Vagina (tissue), 2 donors: ENCODE results near the gene AFAP1. TPM values are rescaled to one million over a fixed set of nuclear protein-coding genes. Genes with fewer than 3 reads are reported as not detected.
"Not testable (repeated sequence)": the region's sequence is repeated elsewhere in the genome, so short reads cannot be mapped to it uniquely, and the experiment has no call there.

Source experiments
- DNase-seq, 2 donors: peaks; one replicate each; pipeline ENCODE4 v3.0.0-alpha.2; 2017; ENCODE audit errors: extremely low spot score in 2 of 2
- H3K27ac ChIP-seq: fragments of 200-600 bp; sonication (generic); one replicate; pipeline ENCODE4 v1.5.1; 2019
- H3K27me3 ChIP-seq: fragments of 200-600 bp; sonication (generic); one replicate; pipeline ENCODE4 v1.5.1; 2019
- H3K36me3 ChIP-seq, 2 donors: fragments of 200-600 bp; sonication (generic); one replicate each; pipeline ENCODE4 v1.5.1; 2017 to 2019
- H3K4me1 ChIP-seq: fragments of 200-600 bp; sonication (generic); one replicate; pipeline ENCODE4 v1.5.1; 2019
- H3K4me3 ChIP-seq, 2 donors: fragments of 200-600 bp; sonication (generic); 1 replicate in 1 of 2; 2 replicates in 1 of 2; pipeline ENCODE4 v1.5.1; 2016 to 2019
- H3K9me3 ChIP-seq: fragments of 200-600 bp; sonication (generic); one replicate; pipeline ENCODE4 v1.5.1; 2019
- POLR2A ChIP-seq, 2 donors: fragments of 450-650 bp; IDR thresholded peaks; one replicate each; pipeline ENCODE4 v1.6.1; 2017; ENCODE audit warnings: antibody characterized with exemption in 2 of 2, mild to moderate bottlenecking in 2 of 2, moderate library complexity in 2 of 2
- POLR2AphosphoS5 ChIP-seq, 2 donors: sonication (generic); formaldehyde crosslinking; IDR thresholded peaks; one replicate each; pipeline ENCODE4 v1.9.0; 2017; ENCODE audit warnings: antibody characterized with exemption in 2 of 2, mild to moderate bottlenecking in 2 of 2, low read depth in 1 of 2; ENCODE audit not compliant: insufficient read depth in 1 of 2
- intact Hi-C: fragments of 100-400 bp; cut with DNase I; formaldehyde crosslinking; loops from one replicate; pipeline ENCODE4 v1.15.1; 2023
- total RNA-seq: library from RNA; depleted of rRNA; stranded (reverse); fragments of >200 nt; gene quantifications from one replicate; pipeline ENCODE4 v1.2.3, GENCODE V29; 2016
- TF ChIP-seq, protein P1 (sequence below), 3 experiments: fragments of 450-650 bp in 2 of 3; fragments of 200-600 bp in 1 of 3; sonication (generic) in 1 of 3; IDR thresholded peaks; one replicate each; pipeline ENCODE4 v1.5.1; 2017 to 2019; ENCODE audit warnings: antibody characterized with exemption in 3 of 3, mild to moderate bottlenecking in 2 of 3, moderate library complexity in 2 of 3

The AFAP1 gene
- total RNA-seq, 1 donor from 2014 or later = 20.4 TPM

DNA sequence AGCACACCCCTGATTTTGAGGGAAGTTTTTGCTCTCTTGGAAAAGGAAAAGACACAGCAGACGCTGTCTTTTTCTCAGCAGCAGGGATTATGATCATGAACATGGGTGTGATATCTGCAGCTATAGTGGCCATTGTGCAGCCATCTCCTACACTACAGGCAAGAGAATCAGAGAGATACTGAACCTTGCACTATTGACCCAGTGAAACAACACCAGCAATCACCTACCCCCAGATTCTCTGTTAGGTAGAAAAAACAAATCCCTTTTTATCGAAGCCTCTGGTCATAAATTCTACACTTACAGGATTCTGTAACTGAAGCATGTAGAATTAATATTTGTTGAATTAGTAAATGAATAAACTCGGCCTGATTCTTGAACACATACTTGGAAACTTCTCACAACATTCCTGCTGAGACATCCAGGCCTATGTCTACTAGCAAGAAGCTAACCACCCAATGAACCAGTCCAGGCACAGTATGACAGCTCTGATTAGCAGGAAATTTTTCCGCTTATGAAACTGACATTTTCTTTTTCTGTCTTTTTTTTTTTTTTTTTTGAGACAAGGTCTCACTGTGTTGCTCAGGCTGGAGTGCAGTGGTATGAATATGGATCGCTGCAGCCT lies 5.0 kb upstream of the AFAP1 start:
- no peaks in the 10 kb centered on the region for H3K27me3 ChIP-seq
- H3K4me1 ChIP-seq = peaks cover 8% of the 10 kb centered on the region
- H3K9me3 ChIP-seq = no peaks in the 10 kb centered on the region
- H3K4me3 ChIP-seq = no peak overlapping the region
- DNase-seq = no peak
- TF ChIP-seq, protein P1, sequence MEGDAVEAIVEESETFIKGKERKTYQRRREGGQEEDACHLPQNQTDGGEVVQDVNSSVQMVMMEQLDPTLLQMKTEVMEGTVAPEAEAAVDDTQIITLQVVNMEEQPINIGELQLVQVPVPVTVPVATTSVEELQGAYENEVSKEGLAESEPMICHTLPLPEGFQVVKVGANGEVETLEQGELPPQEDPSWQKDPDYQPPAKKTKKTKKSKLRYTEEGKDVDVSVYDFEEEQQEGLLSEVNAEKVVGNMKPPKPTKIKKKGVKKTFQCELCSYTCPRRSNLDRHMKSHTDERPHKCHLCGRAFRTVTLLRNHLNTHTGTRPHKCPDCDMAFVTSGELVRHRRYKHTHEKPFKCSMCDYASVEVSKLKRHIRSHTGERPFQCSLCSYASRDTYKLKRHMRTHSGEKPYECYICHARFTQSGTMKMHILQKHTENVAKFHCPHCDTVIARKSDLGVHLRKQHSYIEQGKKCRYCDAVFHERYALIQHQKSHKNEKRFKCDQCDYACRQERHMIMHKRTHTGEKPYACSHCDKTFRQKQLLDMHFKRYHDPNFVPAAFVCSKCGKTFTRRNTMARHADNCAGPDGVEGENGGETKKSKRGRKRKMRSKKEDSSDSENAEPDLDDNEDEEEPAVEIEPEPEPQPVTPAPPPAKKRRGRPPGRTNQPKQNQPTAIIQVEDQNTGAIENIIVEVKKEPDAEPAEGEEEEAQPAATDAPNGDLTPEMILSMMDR (IDR thresholded peaks at IDR 0.05) = no peak
- TF ChIP-seq POLR2AphosphoS5 (IDR thresholded peaks at IDR 0.05; ENCODE audit: insufficient read depth in 1 of 2, low read depth in 1 of 2) (no peak), POLR2A (IDR thresholded peaks at IDR 0.05) (no peak)
- intact Hi-C loops = no loop called here
- H3K27ac ChIP-seq = no peak overlapping the region
- H3K36me3 ChIP-seq = no peaks in the 10 kb centered on the region

DNA sequence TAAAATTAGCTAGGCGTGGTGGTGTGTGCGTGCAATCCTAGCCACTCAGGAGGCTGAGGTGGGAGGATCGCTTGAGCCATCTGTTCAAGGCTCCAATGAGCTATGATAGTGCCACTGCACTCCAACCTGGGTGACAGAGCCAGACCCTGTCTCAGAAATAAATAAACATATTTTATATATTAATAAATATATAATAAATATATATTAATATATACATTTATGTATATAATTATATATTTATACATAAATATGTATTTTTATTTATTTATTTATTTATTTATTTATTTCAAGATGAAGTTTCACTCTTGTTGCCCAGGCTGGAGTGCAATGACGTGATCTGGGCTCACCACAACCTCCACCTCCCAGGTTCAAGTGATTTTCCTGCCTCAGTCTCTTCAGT lies 4.0 kb upstream of the AFAP1 start:
- H3K4me3 ChIP-seq, H3K4me1 ChIP-seq, H3K27ac ChIP-seq, H3K9me3 ChIP-seq, intact Hi-C loops, H3K27me3 ChIP-seq, H3K36me3 ChIP-seq, DNase-seq: not testable (repeated sequence)

DNA sequence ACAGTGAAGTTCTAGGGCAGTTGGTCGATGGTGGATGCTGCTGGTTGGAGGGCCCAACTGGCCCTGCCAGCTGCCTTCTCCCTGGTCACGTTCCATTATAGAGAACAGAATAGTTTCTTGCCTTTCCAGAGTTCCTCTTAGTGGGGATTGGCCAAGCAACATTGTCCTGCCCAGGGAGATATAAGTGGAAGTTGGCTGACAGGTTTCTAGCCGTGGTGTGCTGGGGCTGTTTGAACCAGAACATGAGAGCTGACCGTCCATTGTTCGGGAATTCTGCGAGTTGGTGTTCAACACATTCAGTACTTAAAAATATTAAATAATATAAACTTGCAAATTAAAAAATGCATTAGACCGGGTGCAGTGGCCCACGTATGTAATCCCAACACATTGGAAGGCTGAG lies 3.5 kb upstream of the AFAP1 start:
- Histone ChIP-seq H3K4me1 (peaks cover 12% of the 10 kb centered on the region), H3K4me3 (no peak overlapping the region), H3K36me3 (no peaks in the 10 kb centered on the region), H3K27ac (no peak overlapping the region), H3K9me3 (no peaks in the 10 kb centered on the region), H3K27me3 (no peaks in the 10 kb centered on the region)
- no peak for TF ChIP-seq POLR2A (IDR thresholded peaks at IDR 0.05)
- no peak for TF ChIP-seq POLR2AphosphoS5 (IDR thresholded peaks at IDR 0.05; ENCODE audit: insufficient read depth in 1 of 2, low read depth in 1 of 2)
- TF ChIP-seq, protein P1 (IDR thresholded peaks at IDR 0.05) = no peak
- DNase-seq = no peak
- intact Hi-C loops = no loop called here

DNA sequence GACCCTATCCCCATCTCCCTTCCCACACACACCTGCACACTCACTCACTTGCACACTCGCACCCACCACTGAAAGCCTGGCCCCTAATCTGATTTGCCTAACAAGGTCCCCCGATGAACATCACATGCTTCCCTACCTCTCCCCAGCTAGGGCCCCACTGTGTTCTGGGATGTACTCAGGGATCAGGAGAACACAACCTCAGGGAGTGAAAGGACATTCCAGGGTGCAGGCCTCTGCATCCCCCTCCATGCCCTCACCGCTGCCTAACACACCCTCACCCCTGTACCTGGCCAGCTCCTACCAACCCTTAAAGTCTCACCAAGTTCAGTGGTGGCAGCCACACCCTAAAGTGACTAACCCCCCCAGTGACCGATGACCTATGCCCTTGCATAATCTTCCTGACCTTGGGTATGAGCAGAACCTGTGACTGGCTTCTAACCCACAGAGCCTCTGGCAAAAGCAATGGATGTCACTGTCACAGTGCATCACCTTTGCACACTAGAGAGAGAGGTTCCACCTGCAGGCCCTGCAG lies 2.4 kb upstream of the AFAP1 start:
- Histone ChIP-seq H3K27ac (no peak overlapping the region), H3K27me3 (no peaks in the 10 kb centered on the region), H3K4me1 (peaks cover 13% of the 10 kb centered on the region), H3K4me3 (no peak overlapping the region), H3K36me3 (no peaks in the 10 kb centered on the region), H3K9me3 (no peaks in the 10 kb centered on the region)
- TF ChIP-seq POLR2A (IDR thresholded peaks at IDR 0.05) (no peak), POLR2AphosphoS5 (IDR thresholded peaks at IDR 0.05; ENCODE audit: insufficient read depth in 1 of 2, low read depth in 1 of 2) (no peak)
- TF ChIP-seq, protein P1 (IDR thresholded peaks at IDR 0.05) = no peak
- no peak for DNase-seq
- intact Hi-C loops = no loop called here

DNA sequence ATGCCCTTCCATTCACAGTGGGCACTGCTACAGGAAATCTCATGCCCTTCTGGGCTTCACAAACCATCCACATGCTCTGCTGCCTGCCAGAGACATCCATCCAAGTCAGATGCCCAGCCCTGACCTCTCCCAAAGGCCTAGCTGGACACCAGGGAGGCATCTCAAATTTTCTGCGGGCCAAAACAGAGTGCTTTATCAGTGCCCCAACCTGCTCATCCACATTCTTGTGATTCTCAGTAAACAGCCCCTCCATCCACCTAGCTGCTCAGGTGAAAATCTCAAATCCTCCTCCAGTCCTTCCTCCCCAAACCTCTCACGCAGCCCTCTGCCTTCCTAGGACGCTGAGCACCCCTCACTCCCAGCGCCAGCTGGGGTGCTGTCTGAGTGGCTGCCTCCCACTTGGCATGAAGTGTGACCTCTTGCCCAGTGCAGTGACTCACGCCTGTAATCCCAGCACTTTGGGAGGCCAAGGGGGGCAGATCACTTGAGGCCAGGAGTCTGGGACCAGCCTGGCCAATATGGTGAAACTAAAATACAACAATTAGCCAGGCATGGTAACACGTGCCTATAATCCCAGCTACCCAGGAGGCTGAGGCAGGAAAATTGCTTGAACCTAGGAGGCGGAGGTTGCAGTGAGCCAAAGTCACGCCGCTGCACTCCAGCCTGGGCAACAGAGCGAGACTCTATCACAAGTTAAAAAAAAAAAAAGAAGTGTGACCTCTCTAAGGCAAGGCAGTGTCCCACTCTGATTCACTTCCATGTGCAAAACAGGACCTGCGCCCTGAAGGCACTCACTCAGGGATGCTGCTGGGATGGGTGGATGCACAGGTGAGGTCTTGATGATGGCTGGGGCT lies 1.7 kb upstream of the AFAP1 start:
- no peaks in the 10 kb centered on the region for H3K27me3 ChIP-seq
- no peak for DNase-seq
- intact Hi-C loops = no loop called here
- no peaks in the 10 kb centered on the region for H3K36me3 ChIP-seq
- peaks cover 13% of the 10 kb centered on the region for H3K4me1 ChIP-seq
- H3K4me3 ChIP-seq = no peak overlapping the region
- TF ChIP-seq POLR2AphosphoS5 (IDR thresholded peaks at IDR 0.05; ENCODE audit: insufficient read depth in 1 of 2, low read depth in 1 of 2) (no peak), POLR2A (IDR thresholded peaks at IDR 0.05) (no peak)
- TF ChIP-seq, protein P1 (IDR thresholded peaks at IDR 0.05) = no peak
- H3K27ac ChIP-seq = no peak overlapping the region
- H3K9me3 ChIP-seq = no peaks in the 10 kb centered on the region
